Upper lobe of left lung (tissue), 6 donors: ENCODE measurements around the gene TTC39A. TPM values are rescaled to one million over a fixed set of nuclear protein-coding genes. Genes with fewer than 3 reads are reported as not detected.

ENCODE experiments used
- ATAC-seq, 2 donors: fragments of 200-7000 bp; cut with Tn5 transposase; one replicate each; pipeline ENCODE4 v1.9.1; 2022; ENCODE audit warnings: mild to moderate bottlenecking in 2 of 2, moderate library complexity in 2 of 2; ENCODE audit not compliant: low FRiP score in 2 of 2
- DNase-seq, 2 donors: peaks; one replicate each; pipeline ENCODE4 v3.0.0-alpha.2; 2019 to 2020
- H3K27ac ChIP-seq, 4 donors: fragments of 200-600 bp; sonication (generic); one replicate each; pipeline ENCODE4 v1.5.1; 2016 to 2019
- H3K27me3 ChIP-seq, 4 donors: fragments of 200-600 bp; sonication (generic); one replicate each; pipeline ENCODE4 v1.5.1; 2017 to 2019
- H3K36me3 ChIP-seq, 4 donors: fragments of 200-600 bp; sonication (generic); one replicate each; pipeline ENCODE4 v1.5.1; 2016 to 2019
- H3K4me1 ChIP-seq, 4 donors: fragments of 200-600 bp; sonication (generic); one replicate each; pipeline ENCODE4 v1.5.1; 2018 to 2019
- H3K4me3 ChIP-seq, 4 donors: fragments of 200-600 bp; sonication (generic); one replicate each; pipeline ENCODE4 v1.5.1; 2017 to 2019; ENCODE audit warnings: mild to moderate bottlenecking in 2 of 4, moderate library complexity in 1 of 4
- H3K9me3 ChIP-seq, 4 donors: fragments of 200-600 bp; sonication (generic); one replicate each; pipeline ENCODE4 v1.5.1; 2018 to 2019
- EP300 ChIP-seq, 4 donors: sonication (generic); formaldehyde crosslinking; IDR thresholded peaks; one replicate each; pipeline ENCODE4 v1.5.1; 2017; ENCODE audit warnings: antibody characterized with exemption in 4 of 4, control low read depth in 2 of 4
- POLR2A ChIP-seq, 4 donors: fragments of 450-650 bp; IDR thresholded peaks; one replicate each; pipeline ENCODE4 v1.5.1; 2016 to 2017; ENCODE audit warnings: antibody characterized with exemption in 4 of 4, mild to moderate bottlenecking in 2 of 4
- POLR2AphosphoS5 ChIP-seq, 2 donors: sonication (generic); formaldehyde crosslinking; IDR thresholded peaks; one replicate each; pipeline ENCODE4 v1.5.1; 2017; ENCODE audit warnings: antibody characterized with exemption in 2 of 2
- WGBS, 2 donors: methylation state at CpG; one replicate each; pipeline ENCODE4 v1.1.5; 2017 to 2018; 5-methylcytosine and 5-hydroxymethylcytosine counted together
- total RNA-seq, 6 donors: library from RNA; depleted of rRNA in 4 of 6; stranded (reverse); fragments of >200 nt in 4 of 6; gene quantifications; one replicate each; pipeline versions ENCODE4 v1.1.0 to v1.2.1, GENCODE V29; 2016 to 2021
- TF ChIP-seq, protein P1 (sequence below), 6 experiments: fragments of 450-650 bp in 4 of 6; fragments of 200-600 bp in 2 of 6; sonication (generic) in 2 of 6; IDR thresholded peaks; one replicate each; pipeline ENCODE4 v1.5.1; 2016 to 2019; ENCODE audit warnings: antibody characterized with exemption in 6 of 6
- donor health status: DM: no; HTN: no; CAD: no; lungs with moderate emphysema.
- donor health status: DM: no; HTN: yes; CAD: no; lungs with severe emphysema.

TTC39A gene
- total RNA-seq, 6 donors from 2014 or later, result 33.0 to 96.4 (median 55.7) TPM

DNA sequence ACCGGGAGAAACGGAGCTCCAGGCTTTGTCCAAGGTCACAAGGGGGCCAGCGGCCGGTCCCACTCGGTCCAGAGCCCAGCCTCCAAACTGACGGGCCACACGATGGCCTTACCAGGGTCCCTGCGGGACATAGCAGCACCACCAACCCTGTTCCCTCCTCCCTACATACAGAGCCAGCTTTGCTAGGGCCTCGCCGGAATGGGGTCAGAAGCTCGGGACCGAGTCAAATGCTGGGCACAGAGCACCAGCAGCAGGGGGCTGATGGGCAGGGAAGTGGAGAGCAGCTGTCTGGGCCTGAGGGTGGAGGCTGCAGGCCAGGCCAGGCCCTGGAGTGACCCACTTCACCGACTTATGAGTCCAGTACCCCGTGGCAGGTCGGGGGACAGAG, 14.9 kb upstream of the TTC39A start:
- Histone ChIP-seq H3K4me3 (peak overlapping the region in 3 of 4 donors; percentile 38 to 52 (median 46)), H3K36me3 (no peaks in the 10 kb centered on the region), H3K27ac (no peak overlapping the region), H3K9me3 (no peaks in the 10 kb centered on the region), H3K4me1 (peaks cover 0 to 17% (median 9%) of the 10 kb centered on the region in 4 donors), H3K27me3 (peaks cover 0 to 12% (median 6%) of the 10 kb centered on the region in 4 donors)
- TF ChIP-seq EP300 (IDR thresholded peaks at IDR 0.05) (no peak), POLR2A (IDR thresholded peaks at IDR 0.05) (no peak), POLR2AphosphoS5 (IDR thresholded peaks at IDR 0.05) (no peak)
- TF ChIP-seq, protein P1, sequence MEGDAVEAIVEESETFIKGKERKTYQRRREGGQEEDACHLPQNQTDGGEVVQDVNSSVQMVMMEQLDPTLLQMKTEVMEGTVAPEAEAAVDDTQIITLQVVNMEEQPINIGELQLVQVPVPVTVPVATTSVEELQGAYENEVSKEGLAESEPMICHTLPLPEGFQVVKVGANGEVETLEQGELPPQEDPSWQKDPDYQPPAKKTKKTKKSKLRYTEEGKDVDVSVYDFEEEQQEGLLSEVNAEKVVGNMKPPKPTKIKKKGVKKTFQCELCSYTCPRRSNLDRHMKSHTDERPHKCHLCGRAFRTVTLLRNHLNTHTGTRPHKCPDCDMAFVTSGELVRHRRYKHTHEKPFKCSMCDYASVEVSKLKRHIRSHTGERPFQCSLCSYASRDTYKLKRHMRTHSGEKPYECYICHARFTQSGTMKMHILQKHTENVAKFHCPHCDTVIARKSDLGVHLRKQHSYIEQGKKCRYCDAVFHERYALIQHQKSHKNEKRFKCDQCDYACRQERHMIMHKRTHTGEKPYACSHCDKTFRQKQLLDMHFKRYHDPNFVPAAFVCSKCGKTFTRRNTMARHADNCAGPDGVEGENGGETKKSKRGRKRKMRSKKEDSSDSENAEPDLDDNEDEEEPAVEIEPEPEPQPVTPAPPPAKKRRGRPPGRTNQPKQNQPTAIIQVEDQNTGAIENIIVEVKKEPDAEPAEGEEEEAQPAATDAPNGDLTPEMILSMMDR (IDR thresholded peaks at IDR 0.05), result no peak
- DNase-seq, result no peak
- ATAC-seq, result peak; percentile 7 to 12
- 64 to 68% methylated on average over 9 to 15 of the region's 15 CpGs for WGBS, 2 donors

DNA sequence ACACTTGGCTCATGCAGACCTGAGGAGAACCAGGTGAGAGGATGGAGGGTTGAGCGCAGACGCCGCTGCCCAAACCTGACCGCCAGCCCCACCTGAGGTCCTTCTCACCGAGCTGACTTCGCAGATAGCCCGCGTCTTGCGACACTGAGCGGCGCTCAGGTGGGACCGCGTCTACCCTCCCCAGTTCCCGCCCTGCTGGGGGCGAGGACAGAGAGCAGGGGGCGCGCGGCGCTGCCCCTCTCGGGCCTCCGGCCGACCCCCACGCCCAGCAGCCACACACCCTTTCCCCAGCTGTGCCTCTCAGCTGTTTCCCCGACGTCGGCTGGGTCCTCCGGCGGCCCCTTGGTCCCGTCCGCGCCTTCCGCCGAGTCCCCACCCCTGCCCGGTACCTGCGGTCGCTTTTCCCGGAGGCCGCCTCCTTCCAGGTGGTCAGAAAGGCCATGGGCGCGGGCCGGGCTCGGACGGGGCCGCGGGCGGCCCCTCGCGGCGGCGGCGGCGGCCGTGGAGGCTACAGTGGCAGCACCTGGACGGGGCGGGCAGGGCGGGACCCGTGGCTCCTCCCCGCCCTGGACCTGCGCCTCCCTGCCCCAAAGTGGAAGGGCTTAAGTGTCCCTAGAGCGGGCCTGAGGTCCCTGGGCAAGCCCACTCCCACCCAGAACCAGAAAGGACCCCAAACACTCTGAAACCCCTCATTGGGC, 14.4 kb upstream of the TTC39A start:
- no peaks in the 10 kb centered on the region for H3K9me3 ChIP-seq
- H3K27me3 ChIP-seq, result peaks cover 0 to 12% (median 6%) of the 10 kb centered on the region in 4 donors
- TF ChIP-seq POLR2AphosphoS5 (IDR thresholded peaks at IDR 0.05), result no peak
- TF ChIP-seq, protein P1 (IDR thresholded peaks at IDR 0.05), result peak in 4 of 6 experiments; percentile 17 to 45 (median 25)
- TF ChIP-seq EP300 (IDR thresholded peaks at IDR 0.05), result no peak
- peak in 1 of 4 donors; percentile 48 for TF ChIP-seq POLR2A (IDR thresholded peaks at IDR 0.05)
- H3K4me1 ChIP-seq, result peaks cover 0 to 17% (median 9%) of the 10 kb centered on the region in 4 donors
- H3K27ac ChIP-seq, result peak overlapping the region in 3 of 4 donors; percentile 4 to 74 (median 59)
- 0 to 5% methylated on average over 7 to 33 of the region's 60 CpGs for WGBS, 2 donors
- ATAC-seq, result peak; percentile 57 to 60
- peak overlapping the region in 3 of 4 donors; percentile 38 to 52 (median 46) for H3K4me3 ChIP-seq
- no peaks in the 10 kb centered on the region for H3K36me3 ChIP-seq
- DNase-seq, result peak; percentile 77 to 91

DNA sequence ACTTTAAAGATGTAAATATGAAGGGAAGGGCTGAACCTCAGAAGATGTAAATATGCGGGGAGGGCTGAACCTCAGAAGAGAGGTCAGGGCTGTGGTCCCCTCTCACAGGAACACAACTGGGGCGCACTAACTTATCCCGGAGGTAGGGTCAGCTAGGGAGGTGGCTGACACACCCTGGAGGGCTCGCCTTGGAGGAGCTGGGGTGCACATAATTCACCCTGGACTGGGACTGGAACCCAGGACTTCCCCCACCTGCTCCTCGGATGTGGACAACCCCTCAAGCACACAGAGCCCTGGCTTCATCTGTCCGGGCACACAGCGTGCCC, 13.9 kb upstream of the TTC39A start:
- no peaks in the 10 kb centered on the region for H3K36me3 ChIP-seq
- peaks cover 0 to 12% (median 6%) of the 10 kb centered on the region in 4 donors for H3K27me3 ChIP-seq
- H3K4me1 ChIP-seq, result peaks cover 0 to 17% (median 9%) of the 10 kb centered on the region in 4 donors
- ATAC-seq (no peak), DNase-seq (no peak)
- TF ChIP-seq POLR2AphosphoS5 (IDR thresholded peaks at IDR 0.05) (no peak), POLR2A (IDR thresholded peaks at IDR 0.05) (no peak), EP300 (IDR thresholded peaks at IDR 0.05) (no peak)
- TF ChIP-seq, protein P1 (IDR thresholded peaks at IDR 0.05), result no peak
- peak overlapping the region in 2 of 4 donors; percentile 59 to 74 for H3K27ac ChIP-seq
- WGBS, 2 donors, result 60 to 85% methylated on average over 4 to 7 of the region's 7 CpGs
- no peaks in the 10 kb centered on the region for H3K9me3 ChIP-seq
- peak overlapping the region in 3 of 4 donors; percentile 38 to 52 (median 46) for H3K4me3 ChIP-seq

DNA sequence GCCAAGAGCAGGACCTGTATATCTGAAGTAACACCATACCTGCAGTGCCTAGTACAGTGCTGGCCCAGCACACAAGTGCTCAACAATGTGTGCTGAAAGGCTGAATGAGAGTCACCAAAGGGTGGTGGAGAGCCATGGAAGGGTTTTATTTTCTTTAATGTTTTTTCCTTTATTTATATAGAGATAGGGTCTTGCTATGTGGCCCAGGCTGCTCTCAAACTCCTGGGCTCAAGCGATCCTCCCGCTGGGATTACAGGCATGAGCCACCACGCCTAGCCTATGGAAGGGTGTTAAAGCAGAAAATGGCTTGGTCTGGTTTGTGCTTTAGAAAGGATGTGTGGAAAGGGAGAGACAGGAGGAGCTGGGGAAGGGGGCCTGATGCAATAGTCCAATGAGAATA, 13.3 kb upstream of the TTC39A start:
- WGBS, 2 donors, result 98 to 100% methylated on average over 3 of the region's 3 CpGs
- no peak overlapping the region for H3K27ac ChIP-seq

More for the DNA sequence above, 13.3 kb upstream of the TTC39A start:
- Histone ChIP-seq H3K4me3 (no peak overlapping the region), H3K27me3 (peaks cover 0 to 12% (median 6%) of the 10 kb centered on the region in 4 donors), H3K4me1 (peaks cover 0 to 17% (median 9%) of the 10 kb centered on the region in 4 donors), H3K36me3 (no peaks in the 10 kb centered on the region), H3K9me3 (no peaks in the 10 kb centered on the region)
- ATAC-seq, result no peak
- TF ChIP-seq, protein P1 (IDR thresholded peaks at IDR 0.05), result no peak
- no peak for TF ChIP-seq POLR2AphosphoS5 (IDR thresholded peaks at IDR 0.05)
- TF ChIP-seq POLR2A (IDR thresholded peaks at IDR 0.05), result no peak
- TF ChIP-seq EP300 (IDR thresholded peaks at IDR 0.05), result no peak
- no peak for DNase-seq
